H1 (cell line): ENCODE measurements around the gene CCDC174. TPM values are rescaled to one million over a fixed set of nuclear protein-coding genes. Genes with fewer than 3 reads are reported as not detected.

Experiments
- CTCF ChIA-PET: fragments of 300-600 bp; sonication (Branson Sonifier 250); formaldehyde crosslinking; loops from one replicate; lab custom pipeline; 2021; ENCODE audit not compliant: partially characterized antibody; lab: Charles Lee
- POLR2A ChIA-PET: fragments of 300-600 bp; sonication (Branson Sonifier 250); formaldehyde crosslinking; loops from one replicate; lab custom pipeline; 2021; ENCODE audit warnings: inconsistent platforms; ENCODE audit not compliant: partially characterized antibody; lab: Charles Lee
- DNase-seq, 2 experiments: peaks; one replicate each; pipeline versions ENCODE4 v3.0.0 to v3.0.0-alpha.2; 2010 to 2022; ENCODE audit warnings: low spot score in 2 of 2, low read depth in 1 of 2, mixed read lengths in 1 of 2
- FAIRE-seq: peaks from 2 replicates; lab custom pipeline; 2011; peaks lifted over from hg19 to GRCh38; lab: Jason Lieb, UNC
- H2AFZ ChIP-seq: 2 replicates; pipeline ENCODE4 v1.8.1; 2012; ENCODE audit warnings: low read length, inconsistent platforms
- H2AK5ac ChIP-seq: 2 replicates; pipeline ENCODE4 v1.6.1; 2013; ENCODE audit warnings: low read depth, low read length
- H2BK120ac ChIP-seq: replicated peaks from 2 replicates; pipeline ENCODE3; 2013; ENCODE audit warnings: low read depth, low read length, inconsistent platforms
- H2BK12ac ChIP-seq: 2 replicates; pipeline ENCODE4 v1.6.1; 2013; ENCODE audit warnings: low read depth, low read length
- H2BK15ac ChIP-seq: 2 replicates; pipeline ENCODE4 v1.6.1; 2013; ENCODE audit warnings: low read length
- H2BK20ac ChIP-seq: 2 replicates; pipeline ENCODE4 v1.6.1; 2013; ENCODE audit warnings: low read length
- H2BK5ac ChIP-seq: 2 replicates; pipeline ENCODE4 v1.6.1; 2013; ENCODE audit warnings: low read depth, low read length
- H3K14ac ChIP-seq: 2 replicates; pipeline ENCODE4 v1.6.1; 2013; ENCODE audit warnings: inconsistent platforms; ENCODE audit not compliant: insufficient read length
- H3K18ac ChIP-seq: 2 replicates; pipeline ENCODE4 v1.6.1; 2013; ENCODE audit warnings: low read length; ENCODE audit errors: extremely low read depth
- H3K23ac ChIP-seq: 2 replicates; pipeline ENCODE4 v1.6.1; 2013; ENCODE audit warnings: inconsistent platforms; ENCODE audit not compliant: insufficient read length
- H3K23me2 ChIP-seq: 2 replicates; pipeline ENCODE4 v1.6.1; 2013; ENCODE audit warnings: low read depth, low read length
- H3K27ac ChIP-seq: 2 replicates; pipeline ENCODE4 v1.6.1; 2011; ENCODE audit warnings: low read depth, low read length, inconsistent platforms
- H3K27me3 ChIP-seq, 4 experiments: replicated peaks in 1 of 4; 1 replicate in 1 of 4; 2 replicates in 3 of 4; pipeline versions ENCODE4 v1.6.1 to v1.8.1; 2011 to 2013; ENCODE audit warnings: low read length in 3 of 4, mild to moderate bottlenecking in 3 of 4, inconsistent platforms in 2 of 4, mixed read lengths in 2 of 4, moderate library complexity in 1 of 4; ENCODE audit not compliant: control insufficient read depth in 3 of 4, insufficient read depth in 3 of 4; ENCODE audit errors: extremely low read depth in 1 of 4
- H3K36me3 ChIP-seq, 4 experiments: 2 replicates each; pipeline versions ENCODE4 v1.6.1 to v1.8.1; 2011 to 2013; ENCODE audit warnings: mild to moderate bottlenecking in 4 of 4, low read length in 3 of 4, moderate library complexity in 2 of 4, control low read depth in 1 of 4, inconsistent platforms in 1 of 4; ENCODE audit not compliant: insufficient read depth in 4 of 4, control insufficient read depth in 2 of 4
- H3K4ac ChIP-seq: replicated peaks from 2 replicates; pipeline ENCODE3; 2013; ENCODE audit warnings: low read length, low read depth, mixed read lengths, inconsistent platforms; ENCODE audit not compliant: insufficient read length
- H3K4me1 ChIP-seq, 4 experiments: replicated peaks in 1 of 4; 1 replicate in 1 of 4; 2 replicates in 3 of 4; pipeline versions ENCODE4 v1.6.1 to v1.8.1; 2011 to 2013; ENCODE audit warnings: low read length in 3 of 4, inconsistent platforms in 2 of 4, mixed read lengths in 1 of 4; ENCODE audit not compliant: insufficient read depth in 4 of 4, control insufficient read depth in 3 of 4
- H3K4me2 ChIP-seq, 2 experiments: 2 replicates each; pipeline versions ENCODE4 v1.6.1 to v1.8.1; 2011 to 2013; ENCODE audit warnings: low read depth in 2 of 2, low read length in 2 of 2, control low read depth in 1 of 2, inconsistent platforms in 1 of 2, mild to moderate bottlenecking in 1 of 2; ENCODE audit not compliant: insufficient read depth in 1 of 2
- H3K4me3 ChIP-seq, 4 experiments: fragments of 200-600, 300-600 bp in 1 of 4; sonication (generic), shearing (Covaris generic), sonication (Bioruptor Twin) in 1 of 4; 2 replicates each; pipeline versions ENCODE4 v1.5.1 to v1.8.1; 2011 to 2016; ENCODE audit warnings: low read length in 4 of 4, low read depth in 3 of 4, control low read depth in 2 of 4, inconsistent platforms in 2 of 4, mild to moderate bottlenecking in 2 of 4, mixed read lengths in 1 of 4, moderate library complexity in 1 of 4; ENCODE audit not compliant: insufficient read depth in 2 of 4; ENCODE audit errors: extremely low read depth in 1 of 4
- H3K56ac ChIP-seq: replicated peaks from 2 replicates; pipeline ENCODE3; 2013; ENCODE audit warnings: low read depth, mild to moderate bottlenecking, mixed read lengths, low read length, inconsistent platforms; ENCODE audit not compliant: insufficient read length
- H3K79me1 ChIP-seq: 2 replicates; pipeline ENCODE4 v1.6.1; 2013; ENCODE audit warnings: low read depth, low read length, control low read depth
- H3K79me2 ChIP-seq, 2 experiments: 2 replicates each; pipeline versions ENCODE4 v1.6.1 to v1.8.1; 2012 to 2013; ENCODE audit warnings: low read length in 2 of 2, mild to moderate bottlenecking in 2 of 2, inconsistent platforms in 1 of 2; ENCODE audit not compliant: insufficient read depth in 2 of 2, control insufficient read depth in 1 of 2
- H3K9ac ChIP-seq, 4 experiments: replicated peaks in 1 of 4; 1 replicate in 1 of 4; 2 replicates in 3 of 4; pipeline versions ENCODE4 v1.6.1 to v1.8.1; 2011 to 2013; ENCODE audit warnings: low read depth in 3 of 4, low read length in 3 of 4, control low read depth in 2 of 4, mild to moderate bottlenecking in 2 of 4, moderate library complexity in 2 of 4, inconsistent platforms in 1 of 4; ENCODE audit errors: extremely low read depth in 1 of 4
- H3K9me3 ChIP-seq, 2 experiments: 2 replicates each; pipeline versions ENCODE4 v1.6.1 to v1.8.1; 2012 to 2013; ENCODE audit warnings: mild to moderate bottlenecking in 2 of 2, moderate library complexity in 2 of 2, control low read depth in 1 of 2, inconsistent platforms in 1 of 2, low read depth in 1 of 2, low read length in 1 of 2, mixed read lengths in 1 of 2; ENCODE audit not compliant: insufficient read depth in 2 of 2
- H4K20me1 ChIP-seq, 2 experiments: replicated peaks in 1 of 2; 2 replicates each; pipeline versions ENCODE3 to v1.8.1; 2011 to 2013; ENCODE audit warnings: inconsistent platforms in 2 of 2, low read length in 2 of 2, mild to moderate bottlenecking in 1 of 2; ENCODE audit not compliant: insufficient read depth in 2 of 2, control insufficient read depth in 1 of 2
- H4K5ac ChIP-seq: 2 replicates; pipeline ENCODE4 v1.6.1; 2013; ENCODE audit warnings: low read length, low read depth, mixed read lengths, inconsistent platforms; ENCODE audit not compliant: insufficient read length
- H4K8ac ChIP-seq: 2 replicates; pipeline ENCODE4 v1.8.0; 2013; ENCODE audit warnings: mild to moderate bottlenecking, moderate library complexity, low read length, inconsistent platforms; ENCODE audit not compliant: insufficient read depth; ENCODE audit errors: extremely low read depth
- H4K91ac ChIP-seq: replicated peaks from 2 replicates; pipeline ENCODE3; 2013; ENCODE audit warnings: low read length, mixed read lengths, inconsistent platforms; ENCODE audit not compliant: insufficient read length
- CEBPB ChIP-seq: IDR thresholded peaks from 2 replicates; pipeline ENCODE4 v1.6.1; 2012; ENCODE audit warnings: low read depth, low read length
- CTCF ChIP-seq, 3 experiments: IDR thresholded peaks; 1 replicate in 2 of 3; 2 replicates in 1 of 3; pipeline versions ENCODE4 v1.5.1 to v1.6.1; 2011; ENCODE audit warnings: low read length in 3 of 3, mild to moderate bottlenecking in 3 of 3, inconsistent platforms in 2 of 3, low read depth in 1 of 3, moderate library complexity in 1 of 3; ENCODE audit not compliant: insufficient read depth in 1 of 3; ENCODE audit errors: control extremely low read depth in 1 of 3
- RAD21 ChIP-seq, 2 experiments: IDR thresholded peaks in 1 of 2; conservative IDR thresholded peaks in 1 of 2; 2 replicates each; pipeline ENCODE4 v1.6.1; 2011; ENCODE audit warnings: low read depth in 2 of 2, low read length in 2 of 2, improper control_type of control experiment in 1 of 2, inconsistent platforms in 1 of 2, mild to moderate bottlenecking in 1 of 2, moderate library complexity in 1 of 2
- WGBS, 2 experiments: shearing (Covaris generic) in 1 of 2; methylation state at CpG; one replicate each; pipeline versions ENCODE4 v1.1.6 to v1.1.7; 2013 to 2015; ENCODE audit warnings: low lambda C conversion rate in 2 of 2, mixed read lengths in 2 of 2, inconsistent platforms in 1 of 2, low coverage in 1 of 2, missing lambda C conversion rate in 1 of 2; ENCODE audit not compliant: insufficient replicate concordance in 2 of 2, insufficient coverage in 1 of 2, insufficient read length in 1 of 2; ENCODE audit errors: extremely low coverage in 1 of 2, missing lambda C conversion rate in 1 of 2; 5-methylcytosine and 5-hydroxymethylcytosine counted together
- polyA plus RNA-seq, 7 experiments: library from polyadenylated mRNA; depleted of rRNA in 3 of 7; stranded (reverse) in 5 of 7; unstranded in 2 of 7; fragments of >200 nt in 5 of 7; fragments of 200-250 nt in 2 of 7; gene quantifications; 1 replicate in 5 of 7; 2 replicates in 1 of 7; 4 replicates in 1 of 7; pipeline versions ENCODE4 v1.2.1 to v1.2.3, GENCODE V29; 2011 to 2013; ENCODE audit warnings: missing spikeins in 2 of 7, mixed read lengths in 2 of 7
- total RNA-seq: library from RNA; stranded (reverse); fragmentation: NEBNext Ultra II Directional; extraction: Animal tissue kit (Norgen Biotek cat#: 25700); gene quantifications from 2 replicates; pipeline ENCODE4 v1.2.1, GENCODE V29; 2021

The CCDC174 gene
- total and polyA plus RNA-seq, 2 of the 8 experiments (the other 6 are each of a cell fraction or from before 2014, with no cell fraction given), result 3.5 to 11.9 TPM

- H3K18ac ChIP-seq, result no peak overlapping the region
- H3K36me3 ChIP-seq, result no peaks in the 10 kb centered on the region
- H3K4ac ChIP-seq, result no peak overlapping the region
- no peaks in the 10 kb centered on the region for H4K20me1 ChIP-seq
- H3K27ac ChIP-seq, result no peak overlapping the region
- H3K4me3 ChIP-seq, result no peak overlapping the region
- H2BK15ac ChIP-seq, result no peak overlapping the region
- H4K91ac ChIP-seq, result no peak overlapping the region
- peaks cover 0 to 9% (median 5%) of the 10 kb centered on the region in 4 experiments; a peak in 4 of 7 replicates for H3K27me3 ChIP-seq
- ChIA-PET POLR2A (interaction anchor here (1.2 kb wide), 1 partner anchor 8 kb away, joined by 3 read pairs; no protein-coding TSS in a partner anchor), CTCF (interaction anchor here (0.6 to 5.6 kb wide), 13 partner anchors 8 to 173 kb away, joined by 3 to 54 read pairs (median 6); no protein-coding TSS in a partner anchor)
- FAIRE-seq (no peak), DNase-seq (no peak)
- no peak overlapping the region for H3K23ac ChIP-seq
- H3K4me1 ChIP-seq, result peaks cover 0 to 4% (median 1%) of the 10 kb centered on the region in 4 experiments; a peak in 4 of 7 replicates
- no peak overlapping the region for H3K9ac ChIP-seq
- no peak for TF ChIP-seq CEBPB
- peak; percentile 53 to 64 for TF ChIP-seq RAD21 (IDR thresholded peaks at IDR 0.05 in 1 of 2, conservative IDR thresholded peaks at IDR 0.05 in 1 of 2; ENCODE audit: low read depth in 2 of 2, low read length in 2 of 2)
- peak; percentile 35 to 59 (median 56) for TF ChIP-seq CTCF (IDR thresholded peaks at IDR 0.05; ENCODE audit: control extremely low read depth in 1 of 3, insufficient read depth in 1 of 3, low read depth in 1 of 3, low read length in 3 of 3)
- no peaks in the 10 kb centered on the region for H3K23me2 ChIP-seq
- no peak overlapping the region for H2BK12ac ChIP-seq
- H3K4me2 ChIP-seq, result no peak overlapping the region
- H2AFZ ChIP-seq, result 0 out of 2 replicates have a peak overlapping the region, but pooled peaks have one; percentile 52
- no peaks in the 10 kb centered on the region for H3K79me1 ChIP-seq
- no peak overlapping the region for H3K56ac ChIP-seq
- no peak overlapping the region for H4K5ac ChIP-seq
- no peak overlapping the region for H4K8ac ChIP-seq
- H2BK20ac ChIP-seq, result 0 out of 2 replicates have a peak overlapping the region, but pooled peaks have one; percentile 3
- no peak overlapping the region for H3K14ac ChIP-seq
- no peaks in the 10 kb centered on the region for H3K79me2 ChIP-seq
- H3K9me3 ChIP-seq, result no peaks in the 10 kb centered on the region
- H2BK120ac ChIP-seq, result no peak overlapping the region
- no peak overlapping the region for H2BK5ac ChIP-seq
- 73% methylated on average over 3 of the region's 3 CpGs; no CpG with 5 or more reads in 1 of the 2 experiments for WGBS, 2 experiments
- no peak overlapping the region for H2AK5ac ChIP-seq
Observed at GRCh38 chr3:14608298-14608697, 43.3 kb upstream of the CCDC174 start.
